SU-DHL-6 (cell line): Measurements from ENCODE around the gene ADH7.

ENCODE experiments used
- H2AFZ ChIP-seq: fragments of 200-600 bp; sonication (generic); 2 replicates; pipeline ENCODE4 v1.6.1; 2014; ENCODE audit warnings: low read depth, mild to moderate bottlenecking, moderate library complexity, mixed read lengths, antibody characterized with exemption, low read length; ENCODE audit not compliant: severe bottlenecking
- H3F3A ChIP-seq: fragments of 200-600 bp; shearing (Covaris generic); 2 replicates; pipeline ENCODE4 v1.6.0; 2016; ENCODE audit warnings: antibody characterized with exemption, mild to moderate bottlenecking; ENCODE audit not compliant: insufficient read depth
- H3K27ac ChIP-seq: fragments of 200-600 bp; sonication (generic); 2 replicates; pipeline ENCODE4 v1.5.1; 2016; ENCODE audit warnings: low read depth, mild to moderate bottlenecking, low read length, moderate library complexity, mixed read lengths
- H3K27me3 ChIP-seq: fragments of 200-600 bp; sonication (generic), shearing (Covaris generic); 2 replicates; pipeline ENCODE4 v1.6.0; 2014; ENCODE audit warnings: mild to moderate bottlenecking, low read length
- H3K36me3 ChIP-seq: fragments of 200-600 bp; sonication (generic); 2 replicates; pipeline ENCODE4 v1.6.1; 2014; ENCODE audit warnings: mild to moderate bottlenecking, low read length, mixed read lengths
- H3K4me2 ChIP-seq: fragments of 300-600, 200-600 bp; shearing (Covaris generic), sonication (generic); 2 replicates; pipeline ENCODE4 v1.6.0; 2014; ENCODE audit warnings: low read length, low read depth, mild to moderate bottlenecking; ENCODE audit not compliant: poor library complexity, severe bottlenecking
- H3K4me3 ChIP-seq: fragments of 200-600 bp; sonication (generic); 2 replicates; pipeline ENCODE4 v1.5.1; 2014; ENCODE audit warnings: antibody characterized with exemption, low read length, mild to moderate bottlenecking, mixed read lengths; ENCODE audit not compliant: insufficient read depth, poor library complexity, severe bottlenecking
- H3K79me2 ChIP-seq: fragments of 200-600 bp; sonication (generic); 2 replicates; pipeline ENCODE4 v1.6.1; 2014; ENCODE audit warnings: mild to moderate bottlenecking, low read length, moderate library complexity; ENCODE audit not compliant: insufficient read depth
- H3K9ac ChIP-seq: fragments of 200-600 bp; sonication (generic); 2 replicates; pipeline ENCODE4 v1.7.0; 2014; ENCODE audit warnings: mild to moderate bottlenecking, low read length
- H3K9me2 ChIP-seq: fragments of 200-600 bp; sonication (generic); replicated peaks from 2 replicates; pipeline ENCODE4 v1.6.1; 2014; ENCODE audit warnings: low read length; ENCODE audit not compliant: insufficient read depth
- H3K9me3 ChIP-seq: fragments of 200-600 bp; sonication (generic); 2 replicates; pipeline ENCODE4 v1.6.1; 2014; ENCODE audit warnings: low read length, mixed read lengths; ENCODE audit not compliant: insufficient read depth
- H4K20me1 ChIP-seq: fragments of 200-600 bp; sonication (generic); 2 replicates; pipeline ENCODE4 v1.6.1; 2014; ENCODE audit warnings: low read depth, mild to moderate bottlenecking, antibody characterized with exemption, low read length, moderate library complexity, mixed read lengths
- EZH2phosphoT487 ChIP-seq: fragments of 200-600 bp; sonication (generic), shearing (Covaris generic); conservative IDR thresholded peaks from 2 replicates; pipeline ENCODE4 v1.6.1; 2018; ENCODE audit warnings: mild to moderate bottlenecking, antibody characterized with exemption, low read length, moderate library complexity, mixed read lengths
- TF ChIP-seq, protein P1 (sequence below): fragments of 200-600 bp; sonication (generic); IDR thresholded peaks from one replicate; pipeline ENCODE4 v1.5.1; 2017; ENCODE audit warnings: antibody characterized with exemption, mild to moderate bottlenecking, low read length, moderate library complexity; ENCODE audit not compliant: insufficient read depth, poor library complexity, severe bottlenecking

Gene ADH7

DNA sequence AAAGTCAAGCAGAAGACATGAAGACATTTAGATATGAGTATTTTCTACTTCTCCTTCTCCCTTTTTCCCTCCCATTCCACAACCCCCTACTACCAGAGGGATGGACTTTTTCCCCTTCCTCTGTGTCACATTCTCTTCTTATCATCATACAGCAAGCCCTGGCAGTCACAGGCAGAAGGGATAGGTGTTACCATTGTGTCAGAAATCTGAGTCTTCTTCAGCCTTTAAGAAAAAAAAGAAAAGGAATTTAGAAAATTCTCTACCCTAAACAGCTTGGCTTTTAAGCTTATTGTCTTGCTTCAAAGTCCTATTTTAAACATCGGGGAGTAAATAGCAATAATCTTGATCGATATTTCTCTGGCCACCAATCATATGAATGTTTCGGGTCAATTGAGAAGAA, 51.7 kb downstream of the ADH7 start:
- Histone ChIP-seq H3K79me2 (no peaks in the 10 kb centered on the region), H3K9ac (no peak overlapping the region), H3K27ac (no peak overlapping the region), H3K9me3 (no peaks in the 10 kb centered on the region), H3K9me2 (no peaks in the 10 kb centered on the region), H3K27me3 (no peaks in the 10 kb centered on the region), H3K4me3 (no peak overlapping the region), H3K36me3 (no peaks in the 10 kb centered on the region), H4K20me1 (no peaks in the 10 kb centered on the region), H3F3A (no peaks in the 10 kb centered on the region), H2AFZ (no peak overlapping the region), H3K4me2 (no peak overlapping the region)
- TF ChIP-seq, protein P1, sequence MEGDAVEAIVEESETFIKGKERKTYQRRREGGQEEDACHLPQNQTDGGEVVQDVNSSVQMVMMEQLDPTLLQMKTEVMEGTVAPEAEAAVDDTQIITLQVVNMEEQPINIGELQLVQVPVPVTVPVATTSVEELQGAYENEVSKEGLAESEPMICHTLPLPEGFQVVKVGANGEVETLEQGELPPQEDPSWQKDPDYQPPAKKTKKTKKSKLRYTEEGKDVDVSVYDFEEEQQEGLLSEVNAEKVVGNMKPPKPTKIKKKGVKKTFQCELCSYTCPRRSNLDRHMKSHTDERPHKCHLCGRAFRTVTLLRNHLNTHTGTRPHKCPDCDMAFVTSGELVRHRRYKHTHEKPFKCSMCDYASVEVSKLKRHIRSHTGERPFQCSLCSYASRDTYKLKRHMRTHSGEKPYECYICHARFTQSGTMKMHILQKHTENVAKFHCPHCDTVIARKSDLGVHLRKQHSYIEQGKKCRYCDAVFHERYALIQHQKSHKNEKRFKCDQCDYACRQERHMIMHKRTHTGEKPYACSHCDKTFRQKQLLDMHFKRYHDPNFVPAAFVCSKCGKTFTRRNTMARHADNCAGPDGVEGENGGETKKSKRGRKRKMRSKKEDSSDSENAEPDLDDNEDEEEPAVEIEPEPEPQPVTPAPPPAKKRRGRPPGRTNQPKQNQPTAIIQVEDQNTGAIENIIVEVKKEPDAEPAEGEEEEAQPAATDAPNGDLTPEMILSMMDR: no peak
- no peak for TF ChIP-seq EZH2phosphoT487

DNA sequence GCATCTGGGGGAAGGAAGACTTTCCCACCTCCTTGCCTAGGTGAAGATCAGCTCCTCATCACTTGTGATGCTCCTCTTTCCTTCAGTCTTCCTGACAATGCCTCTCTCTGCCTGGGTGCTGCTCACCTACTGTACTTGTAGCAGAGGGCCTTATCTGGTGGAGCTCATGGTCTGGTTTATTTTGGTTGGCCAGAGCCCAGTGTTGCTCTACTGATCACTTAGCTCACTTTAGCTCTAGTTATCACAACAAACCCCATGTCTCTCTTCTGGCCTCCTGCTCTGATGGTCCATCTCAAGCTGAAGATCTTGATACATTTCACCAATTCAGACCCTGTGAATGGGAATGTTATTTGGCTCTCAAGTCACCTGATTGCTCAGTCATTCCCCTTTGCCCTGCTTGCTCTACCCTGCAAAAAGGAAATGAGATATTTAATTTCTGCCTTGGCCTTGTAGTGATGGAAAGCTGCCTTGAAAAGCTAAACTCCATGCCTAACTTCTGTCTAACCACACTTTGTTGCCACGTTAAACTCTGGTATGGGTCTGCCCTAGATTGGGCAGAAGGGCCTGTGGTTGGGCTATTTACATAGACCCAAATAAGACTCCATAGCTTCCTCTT, 52.3 kb downstream of the ADH7 start:
- Histone ChIP-seq H3K36me3 (no peaks in the 10 kb centered on the region), H4K20me1 (no peaks in the 10 kb centered on the region), H3K4me2 (no peak overlapping the region), H3K9me3 (no peaks in the 10 kb centered on the region), H3K27me3 (no peaks in the 10 kb centered on the region), H3K9ac (no peak overlapping the region), H3K27ac (no peak overlapping the region), H3K9me2 (no peaks in the 10 kb centered on the region), H2AFZ (no peak overlapping the region), H3F3A (no peaks in the 10 kb centered on the region), H3K79me2 (no peaks in the 10 kb centered on the region), H3K4me3 (no peak overlapping the region)
- TF ChIP-seq, protein P1: no peak
- TF ChIP-seq EZH2phosphoT487: no peak

DNA sequence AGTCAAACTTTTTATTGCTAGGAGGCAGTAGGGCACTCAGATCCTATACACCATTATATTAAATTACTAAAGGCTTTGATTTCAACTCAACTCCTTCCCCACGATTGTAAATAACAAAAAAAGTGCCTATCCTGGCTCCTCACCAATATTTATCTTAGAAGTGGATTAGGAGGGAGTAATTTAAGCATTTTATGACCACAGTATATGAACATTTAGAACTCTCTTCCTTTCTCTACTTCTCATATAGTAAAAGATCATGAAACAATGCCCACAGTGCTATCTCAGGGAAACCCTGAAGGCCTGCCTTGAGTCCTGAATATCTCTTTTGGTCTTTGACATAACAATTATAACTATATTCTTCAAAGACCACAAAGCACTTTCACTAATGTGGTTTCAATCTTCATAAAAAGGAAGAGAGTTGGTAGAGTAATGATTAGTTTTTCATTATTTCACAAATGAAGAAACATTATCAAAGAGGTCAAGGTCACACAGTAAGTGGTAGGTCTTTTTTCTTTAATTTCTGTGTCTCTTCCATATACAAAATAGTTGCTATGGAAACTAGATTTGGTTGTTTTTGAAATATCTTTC, 53.5 kb downstream of the ADH7 start:
- Histone ChIP-seq H3K9me3 (no peaks in the 10 kb centered on the region), H2AFZ (no peak overlapping the region), H3K9ac (no peak overlapping the region), H4K20me1 (no peaks in the 10 kb centered on the region), H3K79me2 (no peaks in the 10 kb centered on the region), H3K9me2 (no peaks in the 10 kb centered on the region), H3K4me3 (no peak overlapping the region), H3K4me2 (no peak overlapping the region), H3F3A (no peaks in the 10 kb centered on the region), H3K27ac (no peak overlapping the region), H3K27me3 (no peaks in the 10 kb centered on the region), H3K36me3 (no peaks in the 10 kb centered on the region)
- no peak for TF ChIP-seq EZH2phosphoT487
- TF ChIP-seq, protein P1: no peak
